GM18498 (cell line): ENCODE data around the gene LMTK3.
A peak's percentile ranks its signal among the peaks of the same experiment; 100 is the strongest.

Source experiments
- ATAC-seq: cut with Tn5 transposase; IDR thresholded peaks from one replicate; pipeline ENCODE4 v1.9.1; 2021; ENCODE audit warnings: mild to moderate bottlenecking, moderate library complexity; ENCODE audit not compliant: unreplicated experiment

LMTK3 gene

DNA sequence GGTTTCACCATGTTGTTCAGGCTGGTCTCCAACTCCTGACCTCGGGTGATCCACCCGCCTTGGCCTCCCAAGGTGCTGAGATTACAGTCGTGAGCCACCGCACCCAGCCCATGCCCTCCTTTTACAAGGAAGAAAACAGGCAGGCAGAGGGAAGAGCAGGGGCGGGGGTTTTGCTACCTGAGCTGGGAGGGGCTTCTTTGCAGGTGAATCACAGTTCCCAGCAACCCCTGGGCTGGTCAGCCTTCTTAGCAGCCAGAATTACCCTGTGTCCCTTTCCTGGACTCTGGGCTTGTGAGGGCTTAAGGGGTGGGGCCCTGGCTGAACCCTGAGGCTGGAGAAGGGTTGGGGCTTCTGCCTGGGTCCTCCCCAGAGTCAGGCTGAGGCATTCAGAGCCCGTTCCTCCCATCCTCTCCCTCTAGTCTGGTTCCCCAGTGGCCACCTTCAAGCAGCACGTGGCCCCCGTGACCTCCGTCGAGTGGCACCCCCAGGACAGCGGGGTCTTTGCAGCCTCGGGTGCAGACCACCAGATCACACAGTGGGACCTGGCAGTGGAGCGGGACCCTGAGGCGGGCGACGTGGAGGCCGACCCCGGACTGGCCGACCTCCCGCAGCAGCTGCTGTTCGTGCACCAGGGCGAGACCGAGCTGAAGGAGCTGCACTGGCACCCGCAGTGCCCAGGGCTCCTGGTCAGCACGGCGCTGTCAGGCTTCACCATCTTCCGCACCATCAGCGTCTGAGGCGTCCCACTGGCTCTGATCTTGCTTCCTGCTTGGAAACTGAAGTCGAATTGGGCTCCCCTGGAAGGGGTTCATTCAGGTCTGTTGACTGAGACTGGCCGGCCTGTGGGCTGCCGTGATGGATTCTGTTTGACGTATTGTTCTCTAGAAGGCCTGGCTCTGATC is 59.1 kb downstream of the LMTK3 start:
- ATAC-seq, result no peak

DNA sequence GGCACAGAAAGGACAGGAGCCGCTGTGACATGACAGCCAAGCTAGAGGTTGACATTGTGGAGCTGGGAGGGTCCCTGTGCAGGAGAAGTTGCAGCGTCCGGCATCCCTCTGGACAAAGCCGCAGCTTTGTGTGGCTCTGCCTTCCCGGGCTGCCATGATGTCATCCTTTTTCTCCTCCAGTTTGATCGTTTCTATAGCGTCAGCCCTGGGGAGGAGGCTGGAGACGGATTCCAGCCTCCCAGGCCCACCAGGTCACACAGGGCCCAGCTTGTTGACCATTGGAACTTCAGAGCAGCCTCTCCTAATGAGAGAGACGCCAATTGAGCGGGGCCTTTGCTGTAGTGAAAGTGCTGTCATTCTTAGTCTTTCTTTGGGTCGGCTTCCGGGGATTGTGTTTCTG is 60.0 kb downstream of the LMTK3 start:
- no peak for ATAC-seq

DNA sequence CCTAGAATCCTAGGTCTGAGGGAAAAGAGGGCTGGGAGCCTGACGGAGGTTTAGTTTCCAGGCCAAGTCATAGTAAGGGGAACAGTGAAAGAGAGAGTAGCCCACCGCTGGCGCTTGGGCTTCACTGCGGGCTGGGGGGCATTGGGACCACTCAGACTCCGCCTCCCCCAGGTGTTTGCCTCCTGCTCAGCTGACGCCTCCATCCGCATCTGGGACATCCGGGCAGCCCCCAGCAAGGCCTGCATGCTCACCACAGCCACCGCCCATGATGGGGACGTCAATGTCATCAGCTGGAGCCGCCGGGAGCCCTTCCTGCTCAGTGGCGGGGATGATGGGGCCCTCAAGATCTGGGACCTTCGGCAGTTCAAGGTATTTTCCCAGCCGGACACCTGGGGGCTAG is 60.8 kb downstream of the LMTK3 start:
- no peak for ATAC-seq

DNA sequence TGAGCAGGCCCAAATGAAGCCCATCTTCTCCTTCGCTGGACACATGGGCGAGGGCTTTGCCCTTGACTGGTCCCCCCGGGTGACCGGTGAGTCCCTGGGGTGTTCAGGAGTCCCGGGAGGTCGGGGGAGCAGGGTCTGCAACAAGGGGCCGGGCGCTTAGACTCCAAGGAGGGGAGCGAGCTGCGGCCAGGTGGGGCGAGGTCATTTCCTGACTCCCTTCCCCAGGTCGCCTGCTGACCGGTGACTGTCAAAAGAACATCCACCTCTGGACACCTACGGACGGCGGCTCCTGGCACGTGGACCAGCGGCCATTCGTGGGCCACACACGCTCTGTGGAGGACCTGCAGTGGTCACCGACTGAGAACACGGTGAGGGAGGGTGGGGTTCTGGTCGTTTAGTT is 61.2 kb downstream of the LMTK3 start:
- ATAC-seq, result no peak

DNA sequence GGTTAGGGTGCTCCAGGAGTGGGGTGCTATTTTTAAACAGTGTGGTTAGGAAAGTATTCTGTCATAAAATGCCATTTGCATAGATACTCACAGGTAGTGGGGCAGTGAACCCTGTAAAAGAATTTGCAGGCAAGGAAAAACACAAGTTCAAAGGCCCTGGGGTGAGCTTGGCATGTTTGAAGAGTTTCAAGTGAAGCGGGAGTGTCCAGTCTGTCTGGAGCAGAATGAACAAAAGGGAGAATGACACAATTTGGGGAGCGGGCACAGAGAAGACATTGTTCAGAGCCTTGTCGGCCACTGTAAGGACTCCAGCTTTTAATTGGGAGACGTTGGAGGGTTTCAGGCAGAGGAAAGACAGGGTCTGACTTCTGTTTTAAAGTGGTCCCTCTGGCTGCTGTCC is 63.1 kb downstream of the LMTK3 start:
- ATAC-seq, result no peak

DNA sequence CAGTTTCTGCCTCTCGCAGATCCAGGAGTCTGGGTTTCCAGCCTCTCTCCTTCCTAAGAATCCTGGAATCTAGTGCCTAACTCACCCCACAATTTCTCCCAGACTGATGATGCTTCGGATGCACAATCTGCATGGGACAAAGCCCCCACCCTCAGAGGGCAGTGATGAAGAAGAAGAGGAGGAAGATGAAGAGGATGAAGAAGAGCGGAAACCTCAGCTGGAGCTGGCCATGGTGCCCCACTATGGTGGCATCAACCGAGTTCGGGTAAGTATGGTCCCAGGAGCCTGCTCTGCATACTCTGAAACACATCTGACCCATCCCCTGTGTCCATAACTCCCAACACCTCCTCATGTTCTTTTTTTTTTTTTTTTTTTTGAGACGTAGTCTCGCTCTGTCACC is 65.1 kb downstream of the LMTK3 start:
- ATAC-seq, result no peak

DNA sequence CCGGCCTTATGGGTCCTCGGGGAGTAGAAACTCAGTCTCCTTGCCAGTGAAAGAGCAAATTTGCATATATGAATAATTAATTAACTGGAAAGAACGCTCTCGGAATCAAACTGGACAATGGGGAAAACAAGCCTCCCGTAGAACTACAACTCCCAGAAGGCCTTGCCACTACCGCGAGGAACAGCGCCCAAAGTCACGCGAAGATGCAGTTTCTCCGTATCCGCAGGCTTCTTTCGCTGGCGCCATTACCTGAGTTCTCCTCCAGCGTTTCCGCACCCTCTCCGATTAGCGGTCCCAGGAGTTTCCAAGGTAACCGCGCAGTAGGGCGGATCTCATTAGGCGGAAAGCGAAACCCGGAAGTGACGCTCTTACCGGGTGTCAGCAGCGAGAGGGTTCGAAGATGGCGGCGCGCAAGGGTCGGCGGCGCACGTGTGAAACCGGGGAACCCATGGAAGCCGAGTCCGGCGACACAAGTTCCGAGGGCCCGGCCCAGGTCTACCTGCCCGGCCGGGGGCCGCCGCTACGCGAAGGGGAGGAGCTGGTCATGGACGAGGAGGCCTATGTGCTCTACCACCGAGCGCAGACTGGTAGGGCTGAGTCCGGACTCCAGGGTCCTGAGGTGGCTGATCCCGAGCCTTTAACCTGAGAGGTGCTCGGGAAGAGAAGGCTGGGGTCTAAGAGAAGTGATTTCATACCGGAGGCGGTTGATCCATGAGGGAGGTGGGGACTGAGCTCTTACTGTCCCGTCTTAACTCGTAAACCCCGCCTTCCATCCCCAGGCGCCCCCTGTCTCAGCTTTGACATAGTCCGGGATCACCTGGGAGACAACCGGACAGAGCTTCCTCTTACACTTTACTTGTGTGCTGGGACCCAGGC is 65.8 kb downstream of the LMTK3 start, which contains the start of gene GRWD1:
GRWD1 (plus strand) TSS at position 378 of the 876 bp plus-strand sequence; CDS start at position 401, 23 bp downstream.
- ATAC-seq, result peak; percentile 86

DNA sequence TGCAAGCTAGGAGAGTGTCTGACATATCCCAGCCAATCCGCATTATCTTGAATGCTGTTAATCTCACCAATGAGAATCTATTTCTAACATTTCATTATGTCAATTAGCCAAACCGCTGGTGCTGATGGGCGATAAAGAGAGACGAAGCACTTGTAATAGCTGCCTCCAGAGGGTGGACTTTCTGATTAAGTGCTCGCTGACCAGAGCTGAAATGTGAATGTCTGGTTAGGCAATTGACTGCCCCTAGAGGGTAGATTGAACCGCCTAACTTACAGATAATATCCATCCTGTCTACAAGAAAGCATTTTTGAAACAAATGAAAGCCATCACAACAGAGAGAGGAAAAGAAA is 66.4 kb downstream of the LMTK3 start:
- peak; percentile 21 for ATAC-seq

DNA sequence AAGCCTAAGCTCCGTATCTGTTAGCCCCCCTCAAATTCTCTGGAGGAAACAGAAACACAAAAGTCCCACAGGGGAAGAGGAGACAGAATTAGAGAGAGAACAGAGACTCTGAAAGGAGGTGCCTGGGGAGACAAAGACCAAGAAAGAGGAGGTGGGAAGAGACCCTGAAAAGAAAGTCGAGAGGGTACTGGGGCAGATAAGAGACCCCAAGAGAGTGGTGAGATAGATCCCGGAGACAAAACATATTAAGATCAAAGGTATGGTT is 66.8 kb downstream of the LMTK3 start:
- ATAC-seq, result no peak

DNA sequence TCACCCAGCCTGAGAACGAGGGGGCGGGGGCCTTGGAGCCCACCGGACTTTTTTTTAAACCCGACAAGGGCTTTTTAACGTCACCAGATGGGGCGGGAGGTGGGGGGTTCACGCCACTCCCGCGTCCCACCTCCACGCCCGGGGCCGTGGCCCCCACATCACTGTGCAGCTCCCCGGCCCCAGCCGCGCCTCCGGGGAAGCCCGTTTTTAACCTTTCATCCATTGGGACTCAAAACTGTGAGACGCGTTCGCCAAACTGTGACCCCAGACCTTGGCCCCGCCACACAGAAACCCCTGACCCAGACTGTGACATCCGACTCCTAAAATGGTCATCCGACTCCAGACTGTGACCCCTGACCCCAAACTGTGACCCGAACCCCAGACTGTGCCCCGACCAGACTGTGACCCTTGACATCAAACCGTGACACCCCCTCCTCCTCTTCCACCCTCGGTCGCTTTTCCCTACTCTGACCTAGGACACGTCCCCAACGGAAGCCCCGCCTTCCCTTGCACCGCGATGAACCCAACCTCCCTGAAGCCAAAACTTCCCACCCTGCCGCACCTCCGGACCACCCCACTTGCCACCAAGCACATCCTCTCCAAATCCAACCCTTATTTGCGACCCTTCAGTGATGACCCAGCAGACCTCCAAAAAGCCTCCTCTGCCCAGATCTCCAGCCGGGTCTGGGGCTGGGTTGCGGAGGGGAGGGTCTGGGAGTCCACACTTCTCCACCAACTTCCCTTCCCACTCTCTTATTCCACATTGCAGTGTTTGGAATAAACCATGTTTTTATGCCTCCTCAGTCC is 67.3 kb downstream of the LMTK3 start:
- no peak for ATAC-seq

DNA sequence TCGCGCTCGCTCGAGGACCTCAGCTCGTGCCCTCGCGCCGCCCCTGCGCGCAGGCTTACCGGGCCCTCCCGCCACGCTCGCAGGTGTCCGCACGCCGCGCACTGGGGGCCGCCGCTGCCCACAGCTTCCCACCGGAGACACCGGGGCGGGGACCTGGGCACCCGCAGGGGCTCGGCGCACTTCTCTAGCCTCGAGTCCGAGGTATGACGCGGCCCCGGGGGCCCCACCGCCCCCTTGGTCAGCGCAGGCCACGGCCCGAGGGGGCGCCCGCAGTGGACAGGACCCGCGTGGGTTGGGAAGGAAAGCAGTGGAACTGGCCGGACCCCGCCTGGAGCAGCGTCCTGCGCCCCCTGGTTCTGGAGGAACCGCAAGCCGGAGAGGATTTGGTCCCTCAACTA is 67.9 kb downstream of the LMTK3 start:
- no peak for ATAC-seq

DNA sequence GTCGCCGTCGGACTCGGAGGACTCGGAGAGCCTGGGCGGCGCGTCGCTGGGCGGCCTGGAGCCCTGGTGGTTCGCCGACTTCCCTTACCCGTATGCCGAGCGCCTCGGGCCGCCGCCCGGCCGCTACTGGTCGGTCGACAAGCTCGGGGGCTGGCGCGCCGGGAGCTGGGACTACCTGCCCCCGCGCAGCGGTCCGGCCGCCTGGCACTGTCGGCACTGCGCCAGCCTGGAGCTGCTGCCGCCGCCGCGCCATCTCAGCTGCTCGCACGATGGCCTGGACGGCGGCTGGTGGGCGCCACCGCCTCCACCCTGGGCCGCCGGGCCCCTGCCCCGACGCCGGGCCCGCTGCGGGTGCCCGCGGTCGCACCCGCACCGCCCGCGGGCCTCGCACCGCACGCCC is 68.4 kb downstream of the LMTK3 start:
- no peak for ATAC-seq

DNA sequence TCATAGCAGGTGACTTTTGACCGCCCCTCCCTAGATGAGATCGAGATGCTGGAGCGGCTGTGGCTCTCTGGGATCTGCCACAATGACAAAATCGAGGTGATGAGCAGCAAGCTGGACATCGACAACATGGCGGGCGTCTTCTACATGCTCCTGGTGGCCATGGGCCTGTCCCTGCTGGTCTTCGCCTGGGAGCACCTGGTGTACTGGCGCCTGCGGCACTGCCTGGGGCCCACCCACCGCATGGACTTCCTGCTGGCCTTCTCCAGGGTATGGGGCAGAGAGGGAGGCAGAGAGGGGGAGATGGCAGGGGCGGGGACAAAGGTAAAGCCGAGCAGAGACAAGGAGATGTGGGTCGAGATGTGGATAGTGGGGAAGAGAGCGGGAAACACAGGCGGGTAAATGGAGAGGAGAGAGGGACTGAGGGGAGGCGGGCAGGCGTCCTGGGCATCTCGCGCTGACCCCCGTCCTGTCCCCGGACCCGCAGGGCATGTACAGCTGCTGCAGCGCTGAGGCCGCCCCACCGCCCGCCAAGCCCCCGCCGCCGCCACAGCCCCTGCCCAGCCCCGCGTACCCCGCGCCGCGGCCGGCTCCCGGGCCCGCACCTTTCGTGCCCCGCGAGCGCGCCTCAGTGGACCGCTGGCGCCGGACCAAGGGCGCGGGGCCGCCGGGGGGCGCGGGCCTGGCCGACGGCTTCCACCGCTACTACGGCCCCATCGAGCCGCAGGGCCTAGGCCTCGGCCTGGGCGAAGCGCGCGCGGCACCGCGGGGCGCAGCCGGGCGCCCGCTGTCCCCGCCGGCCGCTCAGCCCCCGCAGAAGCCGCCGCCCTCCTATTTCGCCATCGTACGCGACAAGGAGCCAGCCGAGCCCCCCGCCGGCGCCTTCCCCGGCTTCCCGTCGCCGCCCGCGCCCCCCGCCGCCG is 69.3 kb downstream of the LMTK3 start:
- ATAC-seq, result no peak

DNA sequence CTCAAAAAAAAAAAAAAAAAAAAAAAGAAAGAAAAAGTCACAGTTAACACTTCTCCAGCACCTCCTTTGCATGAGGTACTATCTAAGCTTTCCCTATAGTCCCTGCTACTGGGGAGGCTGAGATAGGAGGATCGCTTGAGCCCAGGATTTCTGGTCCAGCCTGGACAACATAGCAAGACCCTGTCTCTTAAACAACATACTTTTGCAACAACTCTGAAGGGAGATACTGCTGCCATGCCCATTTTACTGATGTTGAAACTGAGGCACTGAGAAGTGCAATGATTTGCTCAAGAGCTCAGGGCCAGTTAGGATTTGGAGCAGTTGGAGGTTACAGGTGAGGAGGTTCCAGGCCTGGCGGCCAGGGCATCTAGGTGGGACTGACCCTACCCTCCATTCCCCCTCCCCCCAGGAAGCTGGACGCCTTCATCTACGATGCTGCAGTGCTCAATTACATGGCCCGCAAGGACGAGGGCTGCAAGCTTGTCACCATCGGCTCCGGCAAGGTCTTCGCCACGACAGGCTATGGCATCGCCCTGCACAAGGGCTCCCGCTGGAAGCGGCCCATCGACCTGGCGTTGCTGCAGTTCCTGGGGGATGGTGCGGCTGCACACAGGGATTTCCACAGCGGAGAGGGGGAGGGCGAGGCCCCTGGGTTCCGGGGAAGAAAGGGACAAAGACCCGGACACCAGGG is 70.1 kb downstream of the LMTK3 start:
- ATAC-seq, result no peak

DNA sequence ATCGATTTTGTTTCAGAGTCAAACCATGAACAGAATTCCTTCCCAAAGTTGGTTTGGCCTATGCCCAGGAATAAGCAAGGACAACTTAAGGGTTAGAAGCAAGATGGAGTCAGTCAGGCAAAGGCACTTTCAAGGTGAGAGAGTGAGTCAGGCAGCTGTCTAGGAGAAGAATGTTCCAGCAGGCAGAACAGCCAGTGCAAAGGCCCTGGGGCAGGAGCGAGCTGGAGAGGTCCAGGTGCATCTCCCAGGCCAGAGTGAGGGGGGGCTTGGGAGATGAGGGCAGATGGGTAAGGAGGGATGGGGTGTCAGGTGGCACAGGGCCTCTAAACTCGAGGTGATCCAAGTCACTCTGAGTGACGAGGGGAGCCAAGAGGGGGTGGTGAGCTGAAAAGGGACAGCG is 75.0 kb downstream of the LMTK3 start:
- ATAC-seq, result no peak
